ENCODE measurements around the gene CD300A. TPM values are rescaled to one million over a fixed set of nuclear protein-coding genes. Genes with fewer than 3 reads are reported as not detected.

The CD300A gene
- total and polyA plus RNA-seq, 10 donors, result 34.2 to 142 (median 107) TPM

DNA sequence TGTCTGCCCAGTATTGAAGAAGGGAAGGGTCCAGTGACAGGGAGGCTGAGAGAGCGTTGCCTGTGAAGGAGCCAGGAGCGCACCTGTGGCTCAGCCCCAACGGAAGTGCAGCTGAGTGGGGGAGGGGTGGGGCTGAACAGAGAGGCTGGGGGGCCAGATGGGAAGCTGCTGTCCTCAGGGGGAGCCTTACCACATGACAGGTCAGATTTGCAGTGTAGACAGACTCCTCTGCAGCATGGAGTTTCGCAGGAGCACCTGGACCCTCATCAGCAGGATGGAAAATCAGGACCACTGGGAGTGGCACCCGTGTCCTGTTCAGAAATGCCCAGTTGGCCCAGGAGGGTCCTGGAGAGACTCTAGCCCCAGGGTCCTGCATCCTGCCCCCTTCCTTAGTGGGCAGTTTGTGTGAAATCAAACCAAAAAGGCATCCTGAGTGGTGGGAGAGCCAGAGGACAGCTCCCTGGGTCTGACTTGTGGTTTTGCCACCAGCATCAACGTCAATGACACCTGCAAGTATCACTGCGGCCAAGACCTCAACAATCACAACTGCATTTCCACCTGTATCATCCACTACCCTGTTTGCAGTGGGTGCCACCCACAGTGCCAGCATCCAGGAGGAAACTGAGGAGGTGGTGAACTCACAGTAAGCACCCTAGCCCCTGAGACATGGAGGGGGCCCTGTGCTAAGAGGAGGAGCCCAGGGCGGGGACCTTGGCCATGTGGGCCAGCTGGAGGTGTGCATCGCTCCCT lies 7.8 kb downstream of the CD300A start:
- TF ChIP-seq POLR2A (IDR thresholded peaks at IDR 0.05) (no peak), POLR2AphosphoS5 (IDR thresholded peaks at IDR 0.05) (peak; percentile 36 to 79 (median 53))
- TF ChIP-seq, protein P1, sequence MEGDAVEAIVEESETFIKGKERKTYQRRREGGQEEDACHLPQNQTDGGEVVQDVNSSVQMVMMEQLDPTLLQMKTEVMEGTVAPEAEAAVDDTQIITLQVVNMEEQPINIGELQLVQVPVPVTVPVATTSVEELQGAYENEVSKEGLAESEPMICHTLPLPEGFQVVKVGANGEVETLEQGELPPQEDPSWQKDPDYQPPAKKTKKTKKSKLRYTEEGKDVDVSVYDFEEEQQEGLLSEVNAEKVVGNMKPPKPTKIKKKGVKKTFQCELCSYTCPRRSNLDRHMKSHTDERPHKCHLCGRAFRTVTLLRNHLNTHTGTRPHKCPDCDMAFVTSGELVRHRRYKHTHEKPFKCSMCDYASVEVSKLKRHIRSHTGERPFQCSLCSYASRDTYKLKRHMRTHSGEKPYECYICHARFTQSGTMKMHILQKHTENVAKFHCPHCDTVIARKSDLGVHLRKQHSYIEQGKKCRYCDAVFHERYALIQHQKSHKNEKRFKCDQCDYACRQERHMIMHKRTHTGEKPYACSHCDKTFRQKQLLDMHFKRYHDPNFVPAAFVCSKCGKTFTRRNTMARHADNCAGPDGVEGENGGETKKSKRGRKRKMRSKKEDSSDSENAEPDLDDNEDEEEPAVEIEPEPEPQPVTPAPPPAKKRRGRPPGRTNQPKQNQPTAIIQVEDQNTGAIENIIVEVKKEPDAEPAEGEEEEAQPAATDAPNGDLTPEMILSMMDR (IDR thresholded peaks at IDR 0.05 in 8 of 11, conservative IDR thresholded peaks at IDR 0.05 in 3 of 11), result no peak
- 67 to 77% (median 70%) methylated on average over 8 to 9 of the region's 9 CpGs for WGBS, 5 donors
- no peak for DNase-seq
- peaks cover 0 to 11% (median 0%) of the 10 kb centered on the region in 7 donors for H3K27me3 ChIP-seq (replicated peaks in 1 of 7)
- H3K9me3 ChIP-seq, result peaks cover 0 to 17% (median 13%) of the 10 kb centered on the region in 8 donors
- peaks cover 0 to 87% (median 12%) of the 10 kb centered on the region in 6 donors for H3K36me3 ChIP-seq
- peak overlapping the region in 7 of 8 donors; percentile 6 to 95 (median 29) for H3K27ac ChIP-seq
- intact Hi-C loops (cut with DNase I; ENCODE audit: low total_unique reads), result no loop called here
- peaks cover 7 to 99% (median 51%) of the 10 kb centered on the region in 6 donors for H3K4me1 ChIP-seq
- H3K4me3 ChIP-seq, result peak overlapping the region in 1 of 8 donors; percentile 27

DNA sequence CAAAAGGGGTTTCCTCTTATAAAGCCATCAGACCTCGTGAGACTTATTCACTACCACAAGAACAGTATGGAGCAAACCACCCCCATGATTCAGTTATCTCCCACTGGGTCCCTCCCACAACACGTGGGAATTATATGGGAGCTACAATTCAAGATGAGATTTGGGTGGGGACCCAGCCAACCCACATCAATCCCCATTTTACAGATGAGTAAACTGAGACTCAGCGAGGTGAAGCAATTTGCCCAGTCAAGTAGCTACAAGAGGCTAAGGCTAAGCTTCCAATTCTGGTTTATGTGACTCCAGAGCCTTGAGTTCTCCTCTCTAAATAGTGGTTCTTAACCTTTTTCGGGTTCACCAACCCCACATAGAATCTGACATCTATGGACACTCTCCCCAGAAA lies 8.8 kb downstream of the CD300A start:
- H3K4me1 ChIP-seq, result peaks cover 9 to 99% (median 53%) of the 10 kb centered on the region in 6 donors

DNA sequence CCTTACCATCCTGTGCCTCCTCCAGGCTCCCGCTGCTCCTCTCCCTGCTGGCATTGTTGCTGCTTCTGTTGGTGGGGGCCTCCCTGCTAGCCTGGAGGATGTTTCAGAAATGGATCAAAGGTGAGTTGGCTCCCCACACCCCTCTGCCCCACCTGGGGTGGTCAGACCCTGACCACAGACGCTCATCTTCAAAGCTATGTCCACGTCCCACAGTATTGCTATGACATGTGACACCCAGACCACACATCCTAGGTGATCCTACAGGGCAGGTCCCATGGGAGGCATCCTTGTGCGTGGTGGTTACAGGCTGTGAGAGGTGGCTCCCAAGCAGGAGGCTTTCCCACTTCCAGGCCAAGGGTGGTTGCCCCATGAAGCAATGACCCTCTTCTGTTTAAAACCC lies 11.0 kb downstream of the CD300A start:
- H3K27ac ChIP-seq, result peak overlapping the region in 7 of 8 donors; percentile 42 to 95 (median 70)
- peaks cover 0 to 17% (median 13%) of the 10 kb centered on the region in 8 donors for H3K9me3 ChIP-seq
- peaks cover 0 to 11% (median 0%) of the 10 kb centered on the region in 7 donors for H3K27me3 ChIP-seq (replicated peaks in 1 of 7)
- no peak for DNase-seq
- H3K4me3 ChIP-seq, result no peak overlapping the region
- peaks cover 0 to 93% (median 25%) of the 10 kb centered on the region in 6 donors for H3K36me3 ChIP-seq
- peaks cover 9 to 83% (median 50%) of the 10 kb centered on the region in 6 donors for H3K4me1 ChIP-seq
- 73 to 91% (median 83%) methylated on average over 4 of the region's 4 CpGs for WGBS, 5 donors
- TF ChIP-seq POLR2AphosphoS5 (IDR thresholded peaks at IDR 0.05), result no peak
- TF ChIP-seq, protein P1 (IDR thresholded peaks at IDR 0.05 in 8 of 11, conservative IDR thresholded peaks at IDR 0.05 in 3 of 11), result no peak
- TF ChIP-seq POLR2A (IDR thresholded peaks at IDR 0.05), result no peak
- intact Hi-C loops (cut with DNase I; ENCODE audit: low total_unique reads), result no loop called here

More for the DNA sequence above, 8.8 kb downstream of the CD300A start:
- Histone ChIP-seq H3K27me3 (replicated peaks in 1 of 7) (peaks cover 0 to 11% (median 0%) of the 10 kb centered on the region in 7 donors), H3K27ac (peak overlapping the region in 3 of 8 donors; percentile 93 to 95 (median 94)), H3K9me3 (peaks cover 0 to 17% (median 13%) of the 10 kb centered on the region in 8 donors), H3K36me3 (peaks cover 0 to 93% (median 15%) of the 10 kb centered on the region in 6 donors), H3K4me3 (no peak overlapping the region)
- intact Hi-C loops (cut with DNase I; ENCODE audit: low total_unique reads), result no loop called here
- WGBS, 5 donors, result 87 to 98% (median 92%) methylated on average over 4 of the region's 4 CpGs
- DNase-seq, result no peak
- no peak for TF ChIP-seq POLR2AphosphoS5 (IDR thresholded peaks at IDR 0.05)
- no peak for TF ChIP-seq POLR2A (IDR thresholded peaks at IDR 0.05)
- TF ChIP-seq, protein P1 (IDR thresholded peaks at IDR 0.05 in 8 of 11, conservative IDR thresholded peaks at IDR 0.05 in 3 of 11), result no peak

Data from spleen (tissue), 11 donors.